WTC11 (cell line): ENCODE measurements around the gene JMJD4. TPM values are rescaled to one million over a fixed set of nuclear protein-coding genes. Genes with fewer than 3 reads are reported as not detected.

Source experiments
- ATAC-seq: fragments of 200-7000 bp; cut with Tn5 transposase; 2 replicates; pipeline ENCODE4 v1.10.0; 2021; ENCODE audit warnings: mild to moderate bottlenecking, moderate library complexity
- CTCF ChIA-PET: fragments of 300-600 bp; sonication (Branson Sonifier 250); formaldehyde crosslinking; loops from one replicate; lab custom pipeline; 2021; ENCODE audit warnings: antibody characterized with exemption; lab: Charles Lee
- POLR2A ChIA-PET: fragments of 350-600 bp; sonication (Branson Sonifier 250); formaldehyde crosslinking; loops from one replicate; lab custom pipeline; 2021; ENCODE audit warnings: antibody characterized with exemption; lab: Charles Lee
- DNase-seq: peaks from one replicate; pipeline ENCODE4 v3.0.0; 2021; ENCODE audit warnings: low spot score
- H3K27ac Mint-ChIP-seq: 2 replicates; pipeline ENCODE4 v1.8.0; 2021; ENCODE audit warnings: mixed read lengths
- H3K27me3 Mint-ChIP-seq: 2 replicates; pipeline ENCODE4 v1.8.0; 2021; ENCODE audit warnings: low read depth, mild to moderate bottlenecking, moderate library complexity, mixed read lengths
- H3K36me3 Mint-ChIP-seq: 2 replicates; pipeline ENCODE4 v1.8.0; 2021; ENCODE audit warnings: mixed read lengths
- H3K4me1 Mint-ChIP-seq: 2 replicates; pipeline ENCODE4 v1.8.0; 2022; ENCODE audit warnings: mixed read lengths
- H3K4me3 Mint-ChIP-seq: 2 replicates; pipeline ENCODE4 v1.8.0; 2021; ENCODE audit warnings: mild to moderate bottlenecking, moderate library complexity, mixed read lengths
- H3K9me3 Mint-ChIP-seq: 2 replicates; pipeline ENCODE4 v1.8.0; 2021; ENCODE audit warnings: mixed read lengths
- ATF1 ChIP-seq: sonication (generic); formaldehyde crosslinking; IDR thresholded peaks from 2 replicates; pipeline ENCODE4 v1.8.1; 2023; ENCODE audit warnings: mild to moderate bottlenecking, moderate library complexity, missing genetic modification reagents
- CBFB ChIP-seq: sonication (generic); formaldehyde crosslinking; IDR thresholded peaks from 2 replicates; pipeline ENCODE4 v1.8.1; 2022; ENCODE audit warnings: mild to moderate bottlenecking, low read depth, missing genetic modification reagents
- CDX4 ChIP-seq: fragments of 250-450 bp; sonication (Bioruptor Pico); IDR thresholded peaks from 2 replicates; pipeline ENCODE4 v1.9.0; 2021; ENCODE audit warnings: moderate library complexity, mild to moderate bottlenecking, inconsistent platforms, borderline replicate concordance
- CTCF ChIP-seq: fragments of 200-600 bp; IDR thresholded peaks from 2 replicates; pipeline ENCODE4 v1.8.0; 2022; ENCODE audit warnings: antibody characterized with exemption
- E2F4 ChIP-seq: sonication (generic); formaldehyde crosslinking; IDR thresholded peaks from 2 replicates; pipeline ENCODE4 v1.8.1; 2022; ENCODE audit warnings: low read depth, mild to moderate bottlenecking, moderate library complexity, missing genetic modification reagents, borderline replicate concordance
- E2F5 ChIP-seq: sonication (generic); formaldehyde crosslinking; IDR thresholded peaks from 2 replicates; pipeline ENCODE4 v1.8.1; 2022; ENCODE audit warnings: mild to moderate bottlenecking, moderate library complexity, missing genetic modification reagents
- EMX1 ChIP-seq: fragments of 250-450 bp; sonication (Bioruptor Pico); IDR thresholded peaks from 2 replicates; pipeline ENCODE4 v1.8.0; 2021; ENCODE audit warnings: mild to moderate bottlenecking
- FOXJ3 ChIP-seq: sonication (generic); formaldehyde crosslinking; IDR thresholded peaks from 2 replicates; pipeline ENCODE4 v1.9.0; 2021; ENCODE audit warnings: missing genetic modification reagents, mild to moderate bottlenecking, borderline replicate concordance
- HMGA2 ChIP-seq: fragments of 250-450 bp; sonication (Bioruptor Pico); IDR thresholded peaks from 2 replicates; pipeline ENCODE4 v1.4.0; 2021; ENCODE audit warnings: mild to moderate bottlenecking, moderate library complexity
- HMGXB4 ChIP-seq: sonication (generic); formaldehyde crosslinking; IDR thresholded peaks from 2 replicates; pipeline ENCODE4 v1.8.1; 2023; ENCODE audit warnings: mild to moderate bottlenecking, moderate library complexity, missing genetic modification reagents
- IRF1 ChIP-seq: sonication (generic); formaldehyde crosslinking; IDR thresholded peaks from 2 replicates; pipeline ENCODE4 v1.8.0; 2023; ENCODE audit warnings: missing genetic modification reagents
- NFATC4 ChIP-seq: fragments of 250-450 bp; sonication (Bioruptor Pico); IDR thresholded peaks from 2 replicates; pipeline ENCODE4 v1.9.0; 2021; ENCODE audit warnings: mild to moderate bottlenecking
- SMAD3 ChIP-seq: sonication (generic); formaldehyde crosslinking; IDR thresholded peaks from 2 replicates; pipeline ENCODE4 v1.8.0; 2022; ENCODE audit warnings: missing genetic modification reagents, mild to moderate bottlenecking, borderline replicate concordance
- STAT6 ChIP-seq: sonication (generic); formaldehyde crosslinking; conservative IDR thresholded peaks from 2 replicates; pipeline ENCODE4 v1.8.1; 2023; ENCODE audit warnings: mild to moderate bottlenecking, low read depth, missing genetic modification reagents, moderate library complexity
- TEAD4 ChIP-seq: sonication (generic); formaldehyde crosslinking; IDR thresholded peaks from 2 replicates; pipeline ENCODE4 v1.8.0; 2022; ENCODE audit warnings: mild to moderate bottlenecking, missing genetic modification reagents
- ZNF219 ChIP-seq: sonication (generic); formaldehyde crosslinking; IDR thresholded peaks from 2 replicates; pipeline ENCODE4 v1.8.0; 2023; ENCODE audit warnings: missing genetic modification reagents, mild to moderate bottlenecking, borderline replicate concordance
- ZNF263 ChIP-seq: sonication (generic); formaldehyde crosslinking; IDR thresholded peaks from 2 replicates; pipeline ENCODE4 v1.8.1; 2022; ENCODE audit warnings: low read depth, mild to moderate bottlenecking, moderate library complexity, missing genetic modification reagents
- ZNF396 ChIP-seq: fragments of 250-450 bp; sonication (Bioruptor Pico); IDR thresholded peaks from 2 replicates; pipeline ENCODE4 v1.8.0; 2021; ENCODE audit warnings: mild to moderate bottlenecking, moderate library complexity, borderline replicate concordance
- ZNF423 ChIP-seq: fragments of 250-450 bp; sonication (Bioruptor Pico); IDR thresholded peaks from 2 replicates; pipeline ENCODE4 v2.1.2; 2022; ENCODE audit warnings: mild to moderate bottlenecking, moderate library complexity
- ZNF512 ChIP-seq: sonication (generic); formaldehyde crosslinking; IDR thresholded peaks from 2 replicates; pipeline ENCODE4 v1.8.1; 2022; ENCODE audit warnings: missing genetic modification reagents, borderline replicate concordance
- ZNF671 ChIP-seq: fragments of 250-450 bp; sonication (Bioruptor Pico); IDR thresholded peaks from 2 replicates; pipeline ENCODE4 v1.8.0; 2021; ENCODE audit warnings: mild to moderate bottlenecking
- total RNA-seq: library from RNA; stranded (reverse); gene quantifications from 3 replicates; pipeline ENCODE4 v1.2.3, GENCODE V29; 2021

The JMJD4 gene
- total RNA-seq, 1 experiment from 2014 or later, result 13.7 TPM

- TF ChIP-seq CBFB (CRISPR knock-in tag) (no peak), HMGA2 (no peak), SMAD3 (CRISPR knock-in tag) (no peak), ZNF219 (no peak), FOXJ3 (CRISPR knock-in tag) (no peak), E2F5 (CRISPR knock-in tag) (no peak), E2F4 (CRISPR knock-in tag) (no peak), ZNF396 (CRISPR knock-in tag) (no peak)
- Mint-ChIP-seq H3K4me3 (no peak overlapping the region), H3K27ac (no peak overlapping the region), H3K4me1 (no peaks in the 10 kb centered on the region), H3K27me3 (no peaks in the 10 kb centered on the region), H3K36me3 (peaks cover 26% of the 10 kb centered on the region), H3K9me3 (no peaks in the 10 kb centered on the region)
- POLR2A ChIA-PET, result no interaction called here
- no peak for ATAC-seq
- no peak for DNase-seq
- CTCF ChIA-PET, result no interaction called here
Observed at GRCh38 chr1:227754958-227755357, 19.9 kb upstream of the JMJD4 start.

- H3K4me3 Mint-ChIP-seq, result no peak overlapping the region
- H3K27me3 Mint-ChIP-seq, result no peaks in the 10 kb centered on the region
- H3K4me1 Mint-ChIP-seq, result no peaks in the 10 kb centered on the region
- no peaks in the 10 kb centered on the region for H3K9me3 Mint-ChIP-seq
- POLR2A ChIA-PET, result no interaction called here
- CTCF ChIA-PET, result interaction anchor here (0.5 kb wide), 1 partner anchor 704 kb away, joined by 4 read pairs; no protein-coding TSS in a partner anchor
- peaks cover 18% of the 10 kb centered on the region for H3K36me3 Mint-ChIP-seq
- DNase-seq, result no peak
- no peak for ATAC-seq
- H3K27ac Mint-ChIP-seq, result no peak overlapping the region
- TF ChIP-seq TEAD4 (CRISPR knock-in tag), result no peak
- no peak for TF ChIP-seq ZNF671
- no peak for TF ChIP-seq ATF1 (CRISPR knock-in tag)
- TF ChIP-seq NFATC4 (CRISPR knock-in tag), result no peak
- TF ChIP-seq ZNF263, result no peak
- no peak for TF ChIP-seq CDX4 (CRISPR knock-in tag)
- no peak for TF ChIP-seq STAT6
- no peak for TF ChIP-seq EMX1
- TF ChIP-seq E2F4 (CRISPR knock-in tag), result no peak
- no peak for TF ChIP-seq CBFB (CRISPR knock-in tag)
- TF ChIP-seq SMAD3 (CRISPR knock-in tag), result no peak
- no peak for TF ChIP-seq ZNF512 (CRISPR knock-in tag)
- no peak for TF ChIP-seq CTCF
- no peak for TF ChIP-seq ZNF423 (CRISPR knock-in tag)
- TF ChIP-seq IRF1 (CRISPR knock-in tag), result no peak
- TF ChIP-seq HMGXB4 (CRISPR knock-in tag), result no peak
Observed at GRCh38 chr1:227753999-227754711, 19.1 kb upstream of the JMJD4 start.
